ENCODE data around the gene CTPS2. TPM values are rescaled to one million over a fixed set of nuclear protein-coding genes. Genes with fewer than 3 reads are reported as not detected.

Gene CTPS2
- total and polyA plus RNA-seq, 8 donors: 2.3 to 34.3 (median 10.3) TPM

- 80 to 87% (median 85%) methylated on average over 14 to 15 of the region's 15 CpGs for WGBS, 5 donors
- Histone ChIP-seq H3K27ac (no peak overlapping the region), H3K4me3 (no peak overlapping the region), H3K27me3 (no peaks in the 10 kb centered on the region), H3K4me1 (no peaks in the 10 kb centered on the region), H3K36me3 (peaks cover 0 to 24% (median 13%) of the 10 kb centered on the region in 4 donors), H3K9me3 (no peaks in the 10 kb centered on the region)
- intact Hi-C loops (cut with DNase I; ENCODE audit: low total_unique reads): no loop called here
- TF ChIP-seq POLR2AphosphoS5 (IDR thresholded peaks at IDR 0.05): no peak
- TF ChIP-seq EP300 (IDR thresholded peaks at IDR 0.05): no peak
- TF ChIP-seq POLR2A (IDR thresholded peaks at IDR 0.05): no peak
- TF ChIP-seq, protein P1, sequence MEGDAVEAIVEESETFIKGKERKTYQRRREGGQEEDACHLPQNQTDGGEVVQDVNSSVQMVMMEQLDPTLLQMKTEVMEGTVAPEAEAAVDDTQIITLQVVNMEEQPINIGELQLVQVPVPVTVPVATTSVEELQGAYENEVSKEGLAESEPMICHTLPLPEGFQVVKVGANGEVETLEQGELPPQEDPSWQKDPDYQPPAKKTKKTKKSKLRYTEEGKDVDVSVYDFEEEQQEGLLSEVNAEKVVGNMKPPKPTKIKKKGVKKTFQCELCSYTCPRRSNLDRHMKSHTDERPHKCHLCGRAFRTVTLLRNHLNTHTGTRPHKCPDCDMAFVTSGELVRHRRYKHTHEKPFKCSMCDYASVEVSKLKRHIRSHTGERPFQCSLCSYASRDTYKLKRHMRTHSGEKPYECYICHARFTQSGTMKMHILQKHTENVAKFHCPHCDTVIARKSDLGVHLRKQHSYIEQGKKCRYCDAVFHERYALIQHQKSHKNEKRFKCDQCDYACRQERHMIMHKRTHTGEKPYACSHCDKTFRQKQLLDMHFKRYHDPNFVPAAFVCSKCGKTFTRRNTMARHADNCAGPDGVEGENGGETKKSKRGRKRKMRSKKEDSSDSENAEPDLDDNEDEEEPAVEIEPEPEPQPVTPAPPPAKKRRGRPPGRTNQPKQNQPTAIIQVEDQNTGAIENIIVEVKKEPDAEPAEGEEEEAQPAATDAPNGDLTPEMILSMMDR (IDR thresholded peaks at IDR 0.05): no peak
- no peak for DNase-seq
Observed at GRCh38 chrX:16702700-16703599, 9.5 kb downstream of the CTPS2 start.

DNA sequence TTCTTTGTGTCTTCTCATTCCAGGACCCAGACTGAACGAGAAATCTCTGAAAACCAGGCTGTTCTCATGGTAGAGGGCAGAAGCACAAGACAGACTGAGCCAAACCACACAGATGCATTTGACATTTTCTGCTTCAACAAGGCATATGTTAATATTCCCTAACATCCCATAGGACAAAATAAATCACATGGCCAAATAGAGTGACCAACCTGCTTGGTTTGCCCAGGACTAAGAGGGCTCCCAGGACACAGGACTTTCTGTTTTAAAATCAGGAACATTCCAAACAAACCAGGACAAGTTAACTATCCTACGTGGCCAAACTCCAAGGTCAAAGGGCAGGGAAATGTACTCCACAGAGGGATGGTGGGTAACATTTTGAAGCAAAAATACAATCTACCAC lies 11.7 kb downstream of the CTPS2 start:
- H3K4me3 ChIP-seq: no peak overlapping the region
- H3K27ac ChIP-seq: no peak overlapping the region
- TF ChIP-seq POLR2A (IDR thresholded peaks at IDR 0.05) (no peak), EP300 (IDR thresholded peaks at IDR 0.05) (no peak), POLR2AphosphoS5 (IDR thresholded peaks at IDR 0.05) (no peak)
- TF ChIP-seq, protein P1 (IDR thresholded peaks at IDR 0.05): no peak
- peaks cover 0 to 19% (median 14%) of the 10 kb centered on the region in 4 donors for H3K36me3 ChIP-seq
- no peak for DNase-seq
- 52 to 85% (median 60%) methylated on average over 2 of the region's 2 CpGs for WGBS, 5 donors
- no peaks in the 10 kb centered on the region for H3K4me1 ChIP-seq
- H3K27me3 ChIP-seq: no peaks in the 10 kb centered on the region
- intact Hi-C loops (cut with DNase I; ENCODE audit: low total_unique reads): no loop called here
- H3K9me3 ChIP-seq: no peaks in the 10 kb centered on the region

GRCh38 chrX:16699389-16699788 lies 13.1 kb downstream of the CTPS2 start:
- DNase-seq: no peak
- TF ChIP-seq POLR2AphosphoS5 (IDR thresholded peaks at IDR 0.05) (no peak), EP300 (IDR thresholded peaks at IDR 0.05) (no peak), POLR2A (IDR thresholded peaks at IDR 0.05) (no peak)
- TF ChIP-seq, protein P1 (IDR thresholded peaks at IDR 0.05): no peak
- Histone ChIP-seq H3K4me3 (no peak overlapping the region), H3K4me1 (no peaks in the 10 kb centered on the region), H3K27ac (no peak overlapping the region), H3K27me3 (peaks cover 0 to 4% (median 0%) of the 10 kb centered on the region in 3 donors), H3K9me3 (no peaks in the 10 kb centered on the region), H3K36me3 (peaks cover 0 to 19% (median 15%) of the 10 kb centered on the region in 4 donors)
- intact Hi-C loops (cut with DNase I; ENCODE audit: low total_unique reads): no loop called here
- WGBS, 5 donors: 74 to 87% (median 85%) methylated on average over 6 of the region's 6 CpGs

DNA sequence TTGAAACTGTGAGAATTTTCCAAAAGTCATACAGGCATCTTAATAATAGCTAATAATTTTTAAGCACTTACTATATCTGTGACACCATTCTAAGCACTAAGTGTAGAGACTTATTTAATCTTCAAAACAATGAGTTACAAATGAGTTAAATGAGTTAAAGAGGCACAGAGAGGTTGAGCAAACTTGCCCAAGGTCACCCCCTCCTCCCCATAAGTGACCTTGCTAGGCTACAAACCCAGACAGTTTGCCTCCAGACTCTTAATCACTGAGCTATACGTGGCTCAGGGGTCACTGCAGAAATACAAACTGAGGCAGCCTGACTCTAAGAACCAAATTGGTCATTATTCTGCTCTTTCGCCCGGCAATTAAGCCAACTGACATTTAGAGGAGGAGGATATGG lies 15.5 kb downstream of the CTPS2 start:
- TF ChIP-seq, protein P1 (IDR thresholded peaks at IDR 0.05): no peak
- TF ChIP-seq POLR2AphosphoS5 (IDR thresholded peaks at IDR 0.05): no peak
- TF ChIP-seq EP300 (IDR thresholded peaks at IDR 0.05): no peak
- 59 to 74% (median 68%) methylated on average over 3 of the region's 3 CpGs for WGBS, 5 donors
- Histone ChIP-seq H3K27ac (no peak overlapping the region), H3K4me1 (no peaks in the 10 kb centered on the region), H3K4me3 (no peak overlapping the region), H3K36me3 (peaks cover 0 to 41% (median 33%) of the 10 kb centered on the region in 4 donors), H3K27me3 (peaks cover 0 to 4% (median 0%) of the 10 kb centered on the region in 3 donors), H3K9me3 (no peaks in the 10 kb centered on the region)
- no peak for DNase-seq
- intact Hi-C loops (cut with DNase I; ENCODE audit: low total_unique reads): no loop called here

All from stomach (tissue), 9 donors.